IMR-90 (cell line): ENCODE measurements around the gene GRID1. TPM values are rescaled to one million over a fixed set of nuclear protein-coding genes. Genes with fewer than 3 reads are reported as not detected.

Experiments used
- ATAC-seq: fragments of 200-7000 bp; cut with Tn5 transposase; 2 replicates; pipeline ENCODE4 v1.9.1; 2020; ENCODE audit warnings: low read depth, mild to moderate bottlenecking, moderate library complexity
- BruUV-seq: library from RNA; stranded (reverse); fragments of 400-500 nt; replicated peaks from 2 replicates; lab custom pipeline; 2021; lab: Mats Ljungman, UMichigan
- CTCF ChIA-PET: fragments of 300-600 bp; formaldehyde crosslinking; extraction: SDS; loops from one replicate; lab custom pipeline; 2021; ENCODE audit warnings: antibody characterized with exemption; lab: Yijun Ruan, JAX
- POLR2A ChIA-PET: fragments of 300-600 bp; sonication (Branson Sonifier 250); formaldehyde crosslinking; loops from one replicate; lab custom pipeline; 2022; ENCODE audit warnings: antibody characterized with exemption; ENCODE audit not compliant: unreplicated experiment; lab: Charles Lee
- DNase-seq: peaks from one replicate; pipeline ENCODE4 v3.0.0; 2013
- H2AFZ ChIP-seq: replicated peaks from 2 replicates; pipeline ENCODE3; 2013; ENCODE audit warnings: low read length, mild to moderate bottlenecking; ENCODE audit not compliant: poor library complexity
- H2AK5ac ChIP-seq: 2 replicates; pipeline ENCODE4 v1.6.1; 2013; ENCODE audit warnings: low read depth, low read length, inconsistent platforms
- H2AK9ac ChIP-seq: replicated peaks from 2 replicates; pipeline ENCODE3; 2013; ENCODE audit warnings: mild to moderate bottlenecking, low read depth, low read length, moderate library complexity; ENCODE audit not compliant: poor library complexity
- H2BK120ac ChIP-seq: 2 replicates; pipeline ENCODE4 v1.6.1; 2013; ENCODE audit warnings: low read depth, low read length, inconsistent platforms
- H2BK15ac ChIP-seq: 3 replicates; pipeline ENCODE4 v1.6.1; 2013; ENCODE audit warnings: low read depth, low read length, inconsistent platforms
- H2BK20ac ChIP-seq: 2 replicates; pipeline ENCODE4 v1.6.1; 2013; ENCODE audit warnings: low read depth, mild to moderate bottlenecking, inconsistent platforms, low read length, moderate library complexity
- H2BK5ac ChIP-seq: 2 replicates; pipeline ENCODE4 v1.6.1; 2013; ENCODE audit warnings: mild to moderate bottlenecking, low read depth, low read length, inconsistent platforms; ENCODE audit not compliant: poor library complexity, severe bottlenecking
- H3K14ac ChIP-seq: replicated peaks from 2 replicates; pipeline ENCODE4 v1.6.1; 2013; ENCODE audit warnings: low read depth, low read length, inconsistent platforms
- H3K18ac ChIP-seq: 2 replicates; pipeline ENCODE4 v1.6.1; 2013; ENCODE audit warnings: low read depth, low read length, control low read depth
- H3K23ac ChIP-seq: 2 replicates; pipeline ENCODE4 v1.6.1; 2013; ENCODE audit warnings: low read depth, low read length, inconsistent platforms
- H3K27ac ChIP-seq: 2 replicates; pipeline ENCODE4 v1.5.1; 2013; ENCODE audit warnings: mild to moderate bottlenecking, control low read depth, low read length; ENCODE audit not compliant: insufficient read depth
- H3K27me3 ChIP-seq: 2 replicates; pipeline ENCODE4 v1.6.1; 2013; ENCODE audit warnings: low read length; ENCODE audit not compliant: control insufficient read depth, insufficient read depth
- H3K36me3 ChIP-seq: 2 replicates; pipeline ENCODE4 v1.6.1; 2013; ENCODE audit warnings: low read length, mixed read lengths; ENCODE audit not compliant: control insufficient read depth, insufficient read depth
- H3K4ac ChIP-seq: 2 replicates; pipeline ENCODE4 v1.6.1; 2013; ENCODE audit warnings: low read depth, low read length, inconsistent platforms
- H3K4me1 ChIP-seq: 2 replicates; pipeline ENCODE4 v1.6.1; 2013; ENCODE audit warnings: low read length, mixed read lengths; ENCODE audit not compliant: control insufficient read depth, insufficient read depth
- H3K4me2 ChIP-seq: 2 replicates; pipeline ENCODE4 v1.6.1; 2013; ENCODE audit warnings: low read depth, mild to moderate bottlenecking, control low read depth, low read length, moderate library complexity
- H3K4me3 ChIP-seq: 2 replicates; pipeline ENCODE4 v1.5.1; 2013; ENCODE audit warnings: low read depth, mild to moderate bottlenecking, control low read depth, low read length, moderate library complexity; ENCODE audit not compliant: insufficient read depth
- H3K56ac ChIP-seq: 2 replicates; pipeline ENCODE4 v1.6.1; 2013; ENCODE audit warnings: low read length, inconsistent platforms; ENCODE audit not compliant: insufficient read depth; ENCODE audit errors: extremely low read depth
- H3K79me1 ChIP-seq, 2 experiments: 2 replicates each; pipeline ENCODE4 v1.6.1; 2013; ENCODE audit warnings: low read length in 2 of 2, inconsistent platforms in 1 of 2, low read depth in 1 of 2
- H3K9ac ChIP-seq: 2 replicates; pipeline ENCODE4 v1.6.1; 2013; ENCODE audit warnings: low read depth, low read length, control low read depth
- H3K9me1 ChIP-seq: 2 replicates; pipeline ENCODE4 v1.6.1; 2013; ENCODE audit warnings: low read length, inconsistent platforms; ENCODE audit not compliant: insufficient read depth
- H3K9me3 ChIP-seq: 2 replicates; pipeline ENCODE4 v1.6.1; 2013; ENCODE audit warnings: low read length; ENCODE audit not compliant: control insufficient read depth, insufficient read depth
- H4K20me1 ChIP-seq: 2 replicates; pipeline ENCODE4 v1.6.1; 2013; ENCODE audit warnings: low read length, inconsistent platforms; ENCODE audit not compliant: insufficient read depth
- H4K5ac ChIP-seq: 2 replicates; pipeline ENCODE4 v1.6.1; 2013; ENCODE audit warnings: mild to moderate bottlenecking, low read depth, low read length, control low read depth
- H4K8ac ChIP-seq, 2 experiments: 2 replicates each; pipeline ENCODE4 v1.6.1; 2013; ENCODE audit warnings: low read depth in 2 of 2, low read length in 2 of 2, control low read depth in 1 of 2, inconsistent platforms in 1 of 2
- H4K91ac ChIP-seq: 2 replicates; pipeline ENCODE4 v1.6.1; 2013; ENCODE audit warnings: low read depth, low read length, inconsistent platforms; ENCODE audit not compliant: insufficient read depth
- BHLHE40 ChIP-seq: fragments of 150-350 bp; IDR thresholded peaks from 2 replicates; pipeline ENCODE4 v1.6.1; 2016; ENCODE audit warnings: mild to moderate bottlenecking, low read depth, low read length
- CEBPB ChIP-seq: IDR thresholded peaks from 2 replicates; pipeline ENCODE4 v1.6.1; 2012; ENCODE audit warnings: low read depth, low read length, improper control_type of control experiment
- CHD1 ChIP-seq: IDR thresholded peaks from 2 replicates; pipeline ENCODE4 v1.6.1; 2012; ENCODE audit warnings: low read depth, low read length, improper control_type of control experiment
- CTCF ChIP-seq: conservative IDR thresholded peaks from 2 replicates; pipeline ENCODE4 v1.5.1; 2012; ENCODE audit warnings: mild to moderate bottlenecking, low read depth, low read length, improper control_type of control experiment
- ELK1 ChIP-seq: fragments of 150-350 bp; IDR thresholded peaks from 2 replicates; pipeline ENCODE4 v1.6.1; 2016; ENCODE audit warnings: low read depth, mild to moderate bottlenecking, low read length, moderate library complexity, borderline replicate concordance
- FOS ChIP-seq: fragments of 150-350 bp; IDR thresholded peaks from 2 replicates; pipeline ENCODE4 v1.6.1; 2016; ENCODE audit warnings: low read depth, low read length
- MAFK ChIP-seq: IDR thresholded peaks from 2 replicates; pipeline ENCODE4 v1.6.1; 2012; ENCODE audit warnings: low read depth, low read length, improper control_type of control experiment
- MXI1 ChIP-seq: IDR thresholded peaks from 2 replicates; pipeline ENCODE4 v1.6.1; 2012; ENCODE audit warnings: low read depth, mild to moderate bottlenecking, low read length, moderate library complexity, borderline replicate concordance
- NFE2L2 ChIP-seq: fragments of 150-350 bp; IDR thresholded peaks from 2 replicates; pipeline ENCODE4 v1.6.1; 2016; ENCODE audit warnings: low read depth, mild to moderate bottlenecking, low read length
- POLR2A ChIP-seq: IDR thresholded peaks from 2 replicates; pipeline ENCODE4 v1.6.1; 2012; ENCODE audit warnings: mild to moderate bottlenecking, low read depth, low read length
- RAD21 ChIP-seq: IDR thresholded peaks from 2 replicates; pipeline ENCODE4 v1.6.1; 2012; ENCODE audit warnings: low read length, improper control_type of control experiment
- RCOR1 ChIP-seq: IDR thresholded peaks from 2 replicates; pipeline ENCODE4 v1.6.1; 2012; ENCODE audit warnings: mild to moderate bottlenecking, low read length, improper control_type of control experiment; ENCODE audit not compliant: insufficient replicate concordance
- RFX5 ChIP-seq: IDR thresholded peaks from 2 replicates; pipeline ENCODE4 v1.8.0; 2012; ENCODE audit warnings: low read depth, mild to moderate bottlenecking, low read length, moderate library complexity
- SMC3 ChIP-seq: fragments of 150-350 bp; IDR thresholded peaks from 2 replicates; pipeline ENCODE4 v1.6.1; 2016; ENCODE audit warnings: low read depth, mild to moderate bottlenecking, antibody characterized with exemption, low read length, moderate library complexity
- USF2 ChIP-seq: fragments of 150-350 bp; IDR thresholded peaks from 2 replicates; pipeline ENCODE4 v1.6.1; 2017; ENCODE audit warnings: mild to moderate bottlenecking, antibody characterized with exemption, low read length, low read depth
- WGBS, 2 experiments: methylation state at CpG; one replicate each; pipeline versions ENCODE4 v1.1.5 to v1.1.7; 2013; ENCODE audit warnings: missing lambda C conversion rate in 2 of 2; ENCODE audit not compliant: insufficient read length in 1 of 2; ENCODE audit errors: extremely low coverage in 2 of 2; 5-methylcytosine and 5-hydroxymethylcytosine counted together
- dilution Hi-C: fragments of 300-500 bp; cut with HindIII; formaldehyde crosslinking; loops from one replicate; pipeline ENCODE4 v1.14.3; 2018; ENCODE audit warnings: low sequenced_read_pairs; ENCODE audit not compliant: unreplicated experiment
- in situ Hi-C: fragments of 300-500 bp; cut with MboI; formaldehyde crosslinking; loops from 3 replicates; pipeline ENCODE4 v1.14.3; 2019; ENCODE audit warnings: low sequenced_read_pairs, inconsistent platforms, mixed read lengths
- intact Hi-C: fragments of 100-400 bp; cut with micrococcal nuclease; formaldehyde crosslinking; loops from 2 replicates; pipeline ENCODE4 v1.10.0; 2022
- polyA plus RNA-seq, 3 experiments: library from polyadenylated mRNA; depleted of rRNA; stranded (reverse); fragments of >200 nt; gene quantifications; 2 replicates each; pipeline ENCODE4 v1.2.3, GENCODE V29; 2012; ENCODE audit warnings: low replicate concordance in 1 of 3
- total RNA-seq: library from RNA; depleted of rRNA; stranded (reverse); fragments of >200 nt; gene quantifications from 2 replicates; pipeline ENCODE4 v1.2.3, GENCODE V29; 2012

GRID1 gene
- total and polyA plus RNA-seq, 2 of the 4 experiments (the other 2 are of a cell fraction), result not detected

GRCh38 chr10:86109421-86109820 is 257.2 kb downstream of the GRID1 start:
- DNase-seq (no peak), ATAC-seq (no peak)
- ChIA-PET CTCF (no interaction called here), POLR2A (no interaction called here)
- Histone ChIP-seq H2BK120ac (no peak overlapping the region), H3K56ac (no peak overlapping the region), H3K27me3 (no peaks in the 10 kb centered on the region), H4K91ac (no peak overlapping the region), H3K9ac (no peak overlapping the region), H3K36me3 (no peaks in the 10 kb centered on the region), H3K79me1 (no peaks in the 10 kb centered on the region), H3K4ac (no peak overlapping the region), H2BK20ac (no peak overlapping the region), H2AK5ac (no peak overlapping the region), H3K4me1 (no peaks in the 10 kb centered on the region), H2AK9ac (no peak overlapping the region), H2AFZ (no peak overlapping the region), H4K5ac (no peak overlapping the region), H3K14ac (no peak overlapping the region), H3K23ac (no peak overlapping the region), H3K9me3 (no peaks in the 10 kb centered on the region; the same call in 1 of the 2 replicates), H3K4me2 (no peak overlapping the region), H3K27ac (no peak overlapping the region), H3K9me1 (no peaks in the 10 kb centered on the region), H4K8ac (no peak overlapping the region), H3K18ac (no peak overlapping the region), H4K20me1 (no peaks in the 10 kb centered on the region), H2BK15ac (no peak overlapping the region), H3K4me3 (no peak overlapping the region), H2BK5ac (no peak overlapping the region)
- TF ChIP-seq BHLHE40 (no peak), SMC3 (no peak), RFX5 (no peak), NFE2L2 (no peak), MAFK (no peak), USF2 (no peak), RAD21 (no peak), RCOR1 (no peak), CHD1 (no peak), POLR2A (no peak), ELK1 (no peak), MXI1 (no peak), FOS (no peak), CTCF (no peak), CEBPB (no peak)
- in situ Hi-C loops (no loop called here), intact Hi-C loops (no loop called here), dilution Hi-C loops (no loop called here)
- no CpG with 5 or more reads among the region's 1 CpG for WGBS, 2 experiments
- BruUV-seq, result no TSS peak
